ENCODE measurements around the gene LRP5. TPM values are rescaled to one million over a fixed set of nuclear protein-coding genes. Genes with fewer than 3 reads are reported as not detected.

Gene LRP5
- total RNA-seq, 1 donor from 2014 or later: 17.4 TPM

DNA sequence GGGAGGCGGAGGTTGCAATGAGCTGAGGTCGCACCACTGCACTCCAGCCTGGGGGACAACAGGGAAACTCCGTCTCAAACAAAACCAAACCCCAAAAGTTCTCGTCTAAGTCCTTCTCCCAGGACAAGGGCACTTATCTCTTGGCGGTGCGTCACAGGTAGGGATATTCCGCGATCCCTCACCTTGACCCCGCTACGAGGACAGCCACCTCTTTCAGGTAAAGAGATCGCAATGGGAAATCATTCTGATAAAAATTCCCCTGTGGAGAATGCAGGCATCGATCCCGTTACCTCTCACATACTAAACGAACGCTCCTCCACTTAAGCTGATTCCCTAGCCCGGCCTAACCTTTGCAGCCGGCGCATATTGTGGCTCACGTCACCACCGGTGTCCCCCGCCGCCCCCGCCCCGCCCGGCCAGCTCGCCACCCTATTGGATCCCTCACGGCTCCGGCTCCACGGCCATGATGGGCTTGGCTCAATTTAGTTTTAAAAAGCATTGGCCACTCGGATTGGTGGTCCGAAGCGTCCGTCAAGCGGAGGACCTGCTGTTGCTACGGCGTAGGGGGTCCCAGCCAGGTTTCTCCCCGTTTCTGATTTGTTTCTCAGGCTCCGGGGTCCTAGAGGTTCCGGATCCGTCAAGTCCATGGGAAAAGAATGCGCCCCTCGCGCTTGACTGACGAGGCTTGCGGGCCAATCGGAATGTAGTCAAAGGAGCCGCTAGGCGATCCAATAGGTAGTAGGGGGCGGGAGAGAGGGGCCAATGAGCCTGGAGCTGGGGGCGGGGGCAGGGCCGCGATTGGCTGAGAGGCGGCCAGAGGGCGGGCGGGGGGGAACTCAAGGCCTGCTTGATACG is 147.7 kb downstream of the LRP5 start:
- no peaks in the 10 kb centered on the region for H3K36me3 Mint-ChIP-seq (ENCODE audit: unreplicated experiment)
- TF ChIP-seq CTCF (IDR thresholded peaks at IDR 0.05; ENCODE audit: partially characterized antibody, unreplicated experiment): no peak
- H3K9me3 Mint-ChIP-seq (ENCODE audit: unreplicated experiment): peaks cover 7% of the 10 kb centered on the region
- peak overlapping the region; percentile 83 for H3K4me3 Mint-ChIP-seq (ENCODE audit: unreplicated experiment)
- peaks cover 12% of the 10 kb centered on the region for H3K4me1 Mint-ChIP-seq (ENCODE audit: low read depth, unreplicated experiment)
- peak; percentile 97 for DNase-seq
- H3K27ac Mint-ChIP-seq (ENCODE audit: unreplicated experiment): peak overlapping the region; percentile 90
- H3K27me3 Mint-ChIP-seq (ENCODE audit: unreplicated experiment): peaks cover 15% of the 10 kb centered on the region

- no peak for TF ChIP-seq CTCF (IDR thresholded peaks at IDR 0.05; ENCODE audit: partially characterized antibody, unreplicated experiment)
- Mint-ChIP-seq H3K4me3 (ENCODE audit: unreplicated experiment) (peak within 1 kb of the TSS; percentile 96), H3K36me3 (ENCODE audit: unreplicated experiment) (no peaks in the 10 kb centered on the region), H3K4me1 (ENCODE audit: low read depth, unreplicated experiment) (peaks cover 20% of the 10 kb centered on the region), H3K27ac (ENCODE audit: unreplicated experiment) (peak within 1 kb of the TSS; percentile 90), H3K27me3 (ENCODE audit: unreplicated experiment) (peaks cover 15% of the 10 kb centered on the region), H3K9me3 (ENCODE audit: unreplicated experiment) (peaks cover 7% of the 10 kb centered on the region)
- no peak for DNase-seq
These were observed 148.6 kb downstream of the LRP5 start, which contains the start of gene PPP6R3 for GRCh38 chr11:68460741-68461574. PPP6R3 (plus strand) TSS chr11:68460752; CDS start chr11:68537665, 76,913 bp downstream.

DNA sequence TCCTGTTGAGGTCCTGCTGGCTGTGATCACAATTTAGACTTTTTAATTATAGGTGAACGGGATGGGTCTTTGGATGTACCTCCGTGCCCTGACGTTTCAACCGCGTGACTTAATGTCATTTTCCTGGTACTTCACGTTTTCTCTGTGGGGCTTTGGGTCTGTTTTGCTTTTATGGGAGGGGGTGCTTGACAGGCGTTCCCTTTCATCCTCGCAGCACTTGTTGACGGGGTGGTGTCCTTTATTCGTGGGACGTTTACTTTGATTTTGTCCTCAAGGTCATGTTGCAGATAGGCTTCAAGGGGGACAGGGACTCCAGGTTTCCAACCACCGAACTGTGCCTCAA is 149.2 kb downstream of the LRP5 start:
- H3K9me3 Mint-ChIP-seq (ENCODE audit: unreplicated experiment): peaks cover 7% of the 10 kb centered on the region
- no peaks in the 10 kb centered on the region for H3K36me3 Mint-ChIP-seq (ENCODE audit: unreplicated experiment)
- peaks cover 15% of the 10 kb centered on the region for H3K27me3 Mint-ChIP-seq (ENCODE audit: unreplicated experiment)
- H3K27ac Mint-ChIP-seq (ENCODE audit: unreplicated experiment): peak overlapping the region; percentile 75
- TF ChIP-seq CTCF (IDR thresholded peaks at IDR 0.05; ENCODE audit: partially characterized antibody, unreplicated experiment): no peak
- H3K4me3 Mint-ChIP-seq (ENCODE audit: unreplicated experiment): peak overlapping the region; percentile 96
- H3K4me1 Mint-ChIP-seq (ENCODE audit: low read depth, unreplicated experiment): peaks cover 22% of the 10 kb centered on the region
- no peak for DNase-seq

GRCh38 chr11:68463714-68464113 is 151.3 kb downstream of the LRP5 start:
- Mint-ChIP-seq H3K4me1 (ENCODE audit: low read depth, unreplicated experiment) (peaks cover 35% of the 10 kb centered on the region), H3K4me3 (ENCODE audit: unreplicated experiment) (no peak overlapping the region), H3K36me3 (ENCODE audit: unreplicated experiment) (no peaks in the 10 kb centered on the region), H3K27me3 (ENCODE audit: unreplicated experiment) (peaks cover 15% of the 10 kb centered on the region), H3K9me3 (ENCODE audit: unreplicated experiment) (peaks cover 7% of the 10 kb centered on the region), H3K27ac (ENCODE audit: unreplicated experiment) (no peak overlapping the region)
- DNase-seq: no peak
- TF ChIP-seq CTCF (IDR thresholded peaks at IDR 0.05; ENCODE audit: partially characterized antibody, unreplicated experiment): no peak
